Endometrial microvascular endothelial cells (primary cell): ENCODE results near the gene TSPOAP1. TPM values are rescaled to one million over a fixed set of nuclear protein-coding genes. Genes with fewer than 3 reads are reported as not detected.

Source experiments
- in situ Hi-C: cut with HindIII; loops from 2 replicates; pipeline ENCODE4 v1.10.0; 2017; ENCODE audit warnings: low sequenced_read_pairs, low pct_unique_long_range_greater_than_20kb; ENCODE audit errors: inconsistent ontology term
- total RNA-seq: library from RNA; depleted of rRNA; stranded (reverse); fragments of >200 nt; gene quantifications from one replicate; pipeline ENCODE4 v1.2.3, GENCODE V29; 2015; ENCODE audit errors: inconsistent ontology term

The TSPOAP1 gene
- total RNA-seq, 1 donor from 2014 or later, result not detected

DNA sequence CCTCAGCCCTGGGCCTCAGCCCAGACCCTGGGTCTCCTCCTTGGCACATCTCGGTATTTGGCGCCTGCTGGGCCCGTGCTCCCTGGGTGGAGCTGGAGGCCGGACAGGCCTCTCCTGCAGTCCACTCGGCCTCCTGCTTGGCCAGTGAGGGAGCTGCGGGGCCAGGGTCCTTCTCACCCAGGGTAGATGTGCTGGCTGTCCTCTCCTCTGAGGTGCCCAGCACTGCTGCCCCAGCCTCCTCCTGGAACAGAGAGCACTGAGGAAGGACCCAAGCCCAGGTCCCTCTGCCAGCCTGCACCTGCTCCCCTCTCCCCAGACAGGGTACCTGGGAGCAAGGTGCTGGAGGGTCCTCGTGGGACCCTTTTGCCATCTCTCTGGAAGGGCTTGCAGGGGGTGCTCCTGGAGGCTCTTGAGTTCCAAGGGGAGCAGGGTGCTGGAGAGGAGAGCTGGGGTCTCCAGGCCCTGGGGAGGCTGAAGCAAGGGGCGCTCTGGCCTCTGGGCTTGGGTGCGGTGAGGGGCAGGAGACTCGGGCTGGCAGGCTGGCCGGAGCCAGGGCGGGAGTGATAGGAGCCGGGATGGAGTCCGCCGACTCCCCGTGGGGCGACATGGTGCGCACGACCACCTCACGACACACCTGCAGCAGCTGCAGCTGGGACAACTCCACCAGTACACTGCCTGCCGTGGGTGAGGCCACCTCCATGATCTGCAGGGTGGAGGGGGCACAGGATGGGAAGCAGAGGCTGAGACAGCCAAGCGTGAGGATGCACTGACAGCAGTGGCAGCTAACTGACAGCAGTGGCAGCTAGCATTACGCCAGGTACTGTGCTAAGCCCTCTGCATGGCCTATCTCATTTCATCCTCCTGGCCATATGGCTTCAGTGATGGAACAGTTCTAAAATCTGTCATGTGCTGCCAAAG, 17.8 kb downstream of the TSPOAP1 start:
- in situ Hi-C loops, result no loop called here

DNA sequence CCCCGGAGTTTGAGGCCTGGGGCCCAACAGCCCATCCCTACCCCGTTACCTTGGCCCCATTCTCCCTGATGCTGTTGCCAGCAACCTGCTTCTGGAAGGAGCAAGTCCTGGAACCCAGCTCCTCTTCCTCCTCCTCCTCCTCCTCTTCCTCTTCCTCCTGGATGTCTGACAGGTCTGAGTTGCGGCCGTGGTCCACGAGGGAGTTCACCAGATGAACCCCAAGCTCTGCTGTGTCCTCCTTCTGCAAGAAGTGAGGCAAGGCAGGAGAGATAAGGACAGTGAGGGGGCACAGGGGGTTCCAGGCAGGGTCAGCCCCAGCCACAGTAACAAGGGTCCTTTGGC, 18.7 kb downstream of the TSPOAP1 start:
- in situ Hi-C loops, result no loop called here

DNA sequence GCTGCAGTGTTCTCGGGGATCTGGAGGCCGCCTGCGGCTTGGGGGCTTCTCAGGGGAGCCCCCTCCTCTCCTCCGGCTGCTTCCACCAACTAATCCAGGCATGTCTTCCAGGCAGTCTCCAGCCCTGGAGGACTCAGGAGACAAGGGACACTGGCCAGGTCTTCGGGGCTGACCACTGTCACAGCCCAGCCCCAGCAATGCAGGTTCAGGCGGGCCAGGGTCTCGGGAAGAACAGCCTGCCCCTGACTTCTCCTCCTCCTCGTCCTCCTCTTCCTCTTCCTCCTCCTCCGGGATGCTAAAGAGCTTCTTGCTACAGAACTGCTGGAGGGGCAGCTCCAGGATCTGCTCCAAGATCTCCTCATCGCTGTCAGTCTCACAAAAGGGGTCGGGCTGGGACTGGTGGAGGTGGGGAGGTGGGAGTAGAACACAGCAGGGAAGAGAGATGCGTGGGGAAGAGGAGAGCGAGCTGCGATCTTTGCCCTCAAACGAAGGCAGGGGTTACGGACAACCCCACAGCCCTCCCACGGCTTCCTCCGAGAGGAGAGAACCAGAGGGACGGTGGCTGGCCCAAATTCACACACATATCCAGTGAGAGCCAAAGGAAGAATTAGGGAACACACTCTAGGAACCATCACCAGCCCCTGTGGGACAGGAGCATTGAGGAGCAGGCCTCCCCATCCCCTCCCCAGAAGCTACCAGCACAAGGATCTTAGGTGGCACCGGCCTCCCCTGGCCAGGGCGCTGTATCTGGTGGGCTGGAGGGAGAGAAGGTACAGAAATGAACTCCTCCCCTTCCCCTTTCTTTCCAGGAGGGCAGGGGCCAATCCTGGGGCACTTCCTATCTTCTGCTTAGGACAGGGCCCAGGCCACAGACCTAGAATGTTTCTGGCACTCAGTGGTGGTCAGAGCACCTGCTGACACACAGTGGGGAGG, 19.3 kb downstream of the TSPOAP1 start:
- in situ Hi-C loops, result no loop called here

DNA sequence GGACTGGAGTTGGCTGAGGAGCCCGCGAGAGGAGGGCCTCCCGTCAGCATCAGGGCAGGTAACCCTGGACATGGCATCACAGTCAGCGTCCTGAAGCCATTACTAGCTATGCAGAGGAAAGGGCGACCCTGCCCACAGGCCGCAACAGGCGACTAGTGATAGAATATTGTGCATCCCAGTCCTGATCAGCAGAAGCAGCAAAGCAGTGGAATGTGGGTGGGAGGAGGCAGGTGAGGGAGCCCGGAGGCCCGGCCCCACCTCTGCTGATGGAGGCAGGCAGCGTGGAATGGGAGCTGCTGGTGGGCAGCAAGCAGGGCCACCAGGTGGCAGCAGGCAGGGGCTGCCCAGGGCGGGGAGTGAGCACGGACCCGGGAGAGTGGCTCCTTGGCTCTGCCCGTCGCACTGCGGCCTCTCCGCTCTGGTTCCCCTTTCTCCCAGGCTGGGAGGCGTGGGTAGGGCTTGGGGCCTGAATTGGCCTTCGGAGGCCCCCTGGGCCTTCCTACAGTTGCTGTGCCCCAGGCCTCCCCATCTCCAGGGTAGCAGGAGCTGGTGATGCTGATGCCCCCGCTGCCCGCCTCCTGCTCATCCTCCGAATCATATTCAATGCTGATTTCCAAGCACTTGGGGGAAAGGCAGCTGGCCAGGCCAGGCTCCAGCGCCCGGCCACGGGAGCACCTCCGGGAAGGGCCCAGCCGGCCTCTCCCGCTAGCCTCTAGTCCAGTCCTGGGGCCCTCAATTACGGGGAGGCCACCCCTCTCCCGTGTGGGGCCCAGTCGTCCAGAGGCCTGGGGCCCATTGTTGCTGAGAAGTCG, 20.2 kb downstream of the TSPOAP1 start:
- in situ Hi-C loops, result no loop called here

DNA sequence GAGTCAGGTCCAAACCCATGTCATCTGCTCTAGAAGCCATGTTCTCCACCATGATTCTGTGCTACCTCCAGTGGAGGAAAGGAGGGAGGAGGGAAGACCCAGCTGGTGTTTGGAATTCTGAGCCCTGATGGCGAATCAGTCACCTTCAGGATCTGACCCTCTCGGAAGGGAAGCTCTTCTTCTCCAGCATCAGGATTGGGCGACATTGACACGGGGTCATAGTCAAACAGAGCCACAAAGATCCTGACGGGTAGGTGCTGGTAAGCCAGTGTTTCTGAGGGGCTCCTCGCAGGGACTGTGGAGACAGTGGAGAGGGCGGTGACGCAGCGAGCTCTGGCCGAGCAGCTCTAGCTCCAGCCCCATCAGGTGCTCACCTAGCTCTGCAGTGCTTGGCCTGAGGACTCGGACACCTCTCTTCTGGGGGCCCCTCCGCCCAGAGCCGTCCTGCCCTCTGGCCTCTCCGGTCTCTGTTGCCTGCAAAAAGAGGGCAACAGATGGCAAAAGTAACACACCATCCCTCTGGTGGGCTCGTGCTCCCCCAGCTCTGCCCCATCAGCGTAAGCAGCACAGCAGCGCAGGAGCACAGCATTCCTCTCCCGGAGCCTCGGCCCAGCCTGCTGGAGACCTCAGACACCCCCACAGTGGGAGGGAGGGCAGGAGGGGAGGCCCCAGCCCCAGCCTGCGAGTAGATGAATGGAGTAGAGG, 21.0 kb downstream of the TSPOAP1 start:
- in situ Hi-C loops, result no loop called here

DNA sequence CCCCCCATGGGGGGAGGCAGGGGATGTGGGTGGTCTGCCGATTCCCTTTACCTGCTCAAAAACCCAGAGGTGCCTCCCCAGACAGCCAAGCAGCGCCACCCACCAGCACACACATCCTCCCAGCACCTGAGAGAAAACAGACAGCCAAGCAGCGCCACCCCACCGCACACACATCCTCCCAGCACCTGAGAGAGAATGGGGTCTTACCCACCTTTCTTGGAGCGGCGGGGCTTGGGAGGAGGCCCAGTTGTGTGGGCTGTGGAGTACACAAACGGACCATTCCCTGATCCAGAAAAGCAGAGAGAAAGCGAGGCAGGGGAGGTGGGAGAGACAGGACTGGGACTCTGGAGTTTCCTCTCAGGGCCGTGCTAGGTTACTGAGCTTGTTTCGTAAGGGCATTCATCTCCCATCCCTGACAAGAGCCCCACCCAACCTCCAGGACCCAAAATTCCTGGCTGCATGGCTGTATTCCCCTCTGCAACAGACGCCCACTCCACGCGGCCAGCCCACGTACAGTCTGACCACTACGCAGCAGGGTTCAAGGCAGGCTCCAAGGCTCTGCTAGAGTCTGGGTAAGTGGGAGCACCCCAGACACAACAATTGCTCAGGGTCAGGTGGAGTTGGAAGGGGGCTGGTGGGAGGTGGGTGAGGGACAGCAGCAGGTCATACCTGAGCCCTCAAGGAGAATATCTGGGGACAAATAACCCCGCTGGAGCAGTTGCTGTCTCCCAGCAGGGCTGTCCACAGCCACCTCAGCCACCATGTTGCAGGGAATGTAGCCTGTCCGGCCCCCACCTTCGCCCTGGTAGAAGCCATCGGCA, 22.3 kb downstream of the TSPOAP1 start:
- in situ Hi-C loops, result no loop called here

DNA sequence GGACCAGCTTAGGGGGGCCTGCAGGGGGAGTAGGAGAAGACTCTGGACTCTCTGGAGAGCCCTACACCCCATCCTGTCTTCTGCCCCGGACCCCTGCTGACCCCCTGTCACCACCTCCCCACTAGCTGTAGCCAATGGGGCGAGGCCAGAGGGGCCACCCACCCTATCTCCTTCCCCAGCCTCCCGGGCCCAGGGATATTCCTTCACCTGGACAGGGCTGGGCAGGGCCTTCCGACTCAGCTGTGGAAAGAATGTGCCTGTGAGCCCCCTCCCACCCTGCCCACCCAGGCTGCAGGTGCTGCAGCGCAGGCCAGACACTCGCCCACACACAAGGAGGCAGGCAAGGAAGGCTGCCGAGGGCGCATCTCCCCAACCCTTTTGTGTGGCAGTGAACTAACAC, 23.0 kb downstream of the TSPOAP1 start:
- in situ Hi-C loops, result no loop called here

DNA sequence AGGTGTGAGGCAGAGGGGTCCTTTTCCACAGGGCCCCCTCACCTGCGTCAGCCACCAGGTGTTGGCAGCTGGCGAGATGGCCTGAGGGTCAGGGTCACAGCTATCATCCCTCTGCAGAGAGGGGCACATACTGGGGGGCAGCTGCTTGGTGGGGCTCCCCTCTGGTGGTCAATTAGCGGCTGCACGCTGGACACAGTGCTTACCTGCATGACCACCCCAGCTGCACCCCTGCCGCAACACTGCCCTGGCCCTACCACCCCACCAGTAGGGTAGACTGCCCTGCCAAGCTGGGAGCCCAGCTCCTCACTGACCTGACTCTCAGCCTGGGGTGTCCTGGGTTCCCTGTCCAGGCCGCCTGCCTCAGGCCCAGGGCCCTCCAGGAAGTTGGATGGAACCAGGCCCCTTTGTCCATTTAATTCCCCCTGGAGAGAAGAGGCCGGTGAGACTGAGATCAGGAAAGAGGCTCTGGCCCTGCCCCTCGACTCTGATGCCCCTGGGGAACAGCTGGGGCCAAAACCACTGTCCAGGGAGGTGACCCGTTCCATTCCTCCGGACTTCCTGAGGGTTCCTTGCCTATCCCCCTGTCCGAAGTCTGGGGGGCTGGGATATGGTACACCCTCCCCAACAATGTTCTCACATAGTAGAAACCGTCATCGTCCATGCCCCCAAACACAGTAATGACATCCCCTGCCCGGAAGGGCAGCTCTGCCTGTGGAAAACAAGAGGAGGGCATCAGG, 23.7 kb downstream of the TSPOAP1 start:
- in situ Hi-C loops, result no loop called here

DNA sequence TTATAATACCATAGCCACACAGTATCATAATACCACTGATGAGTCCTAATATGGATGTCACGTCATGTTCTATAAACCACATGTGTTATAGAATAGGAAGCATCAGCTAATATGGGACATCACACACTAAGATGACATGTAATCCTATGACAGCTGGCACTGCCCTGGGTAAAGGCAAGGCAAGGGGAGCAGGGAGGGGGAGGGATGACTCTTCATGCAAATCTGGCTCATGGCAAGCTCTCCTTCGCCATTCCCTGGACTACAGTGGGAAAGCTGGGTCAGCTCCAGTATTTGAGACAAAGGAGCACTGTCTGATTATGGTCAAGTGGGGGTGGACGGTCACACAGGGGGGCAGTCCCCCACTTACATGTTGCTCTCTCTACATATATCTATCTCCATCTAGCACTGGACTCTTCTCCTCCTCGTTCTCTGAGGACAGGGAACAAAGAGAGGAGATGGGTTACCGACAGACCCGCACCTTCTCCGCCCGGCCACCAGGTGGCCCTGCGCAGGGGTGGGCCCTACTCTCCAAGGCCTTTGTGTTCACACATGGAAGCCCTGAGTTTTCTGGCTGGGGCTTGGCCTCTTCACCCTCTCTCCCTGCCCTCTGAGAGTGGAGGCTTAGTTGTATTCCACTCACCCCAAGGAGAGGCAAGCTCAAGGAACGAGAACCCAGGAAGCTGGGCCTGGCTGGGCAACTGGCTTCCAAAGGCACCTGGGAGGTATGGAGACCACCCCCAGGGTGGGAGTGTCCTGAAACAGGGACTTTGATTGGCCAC, 24.4 kb downstream of the TSPOAP1 start:
- in situ Hi-C loops, result no loop called here

DNA sequence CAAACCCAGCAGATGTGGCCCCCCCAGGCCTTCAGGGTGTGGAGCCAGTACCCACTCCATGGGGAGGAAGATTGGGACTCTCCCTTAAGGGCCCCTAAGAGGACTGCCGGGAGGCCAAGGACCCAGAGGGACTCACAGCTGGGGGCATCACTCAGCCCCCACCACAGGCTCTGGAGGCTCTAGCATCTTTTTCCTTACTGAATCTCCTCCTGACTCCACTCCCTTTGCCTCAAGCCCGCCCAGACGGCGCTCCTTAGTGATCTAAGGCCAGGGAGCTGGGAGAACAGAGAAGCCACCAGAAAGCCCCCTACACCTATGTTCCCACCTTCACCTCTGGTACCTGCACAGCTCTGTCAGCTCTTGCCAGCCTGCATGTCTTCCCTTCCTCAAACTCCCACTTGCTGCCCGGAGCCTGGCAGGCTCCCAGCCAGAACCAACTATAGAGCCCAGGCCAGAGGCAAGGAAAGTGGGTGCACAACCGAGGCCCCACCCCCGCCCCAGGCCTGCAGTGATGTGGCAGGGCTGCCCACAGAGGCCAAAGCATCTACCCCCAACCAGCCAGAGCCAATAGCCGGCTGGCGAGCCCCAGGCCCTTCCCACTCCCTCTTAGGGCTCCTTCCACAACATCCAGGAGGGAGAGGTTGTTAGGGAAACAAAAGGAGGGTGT, 25.5 kb downstream of the TSPOAP1 start:
- in situ Hi-C loops, result no loop called here

DNA sequence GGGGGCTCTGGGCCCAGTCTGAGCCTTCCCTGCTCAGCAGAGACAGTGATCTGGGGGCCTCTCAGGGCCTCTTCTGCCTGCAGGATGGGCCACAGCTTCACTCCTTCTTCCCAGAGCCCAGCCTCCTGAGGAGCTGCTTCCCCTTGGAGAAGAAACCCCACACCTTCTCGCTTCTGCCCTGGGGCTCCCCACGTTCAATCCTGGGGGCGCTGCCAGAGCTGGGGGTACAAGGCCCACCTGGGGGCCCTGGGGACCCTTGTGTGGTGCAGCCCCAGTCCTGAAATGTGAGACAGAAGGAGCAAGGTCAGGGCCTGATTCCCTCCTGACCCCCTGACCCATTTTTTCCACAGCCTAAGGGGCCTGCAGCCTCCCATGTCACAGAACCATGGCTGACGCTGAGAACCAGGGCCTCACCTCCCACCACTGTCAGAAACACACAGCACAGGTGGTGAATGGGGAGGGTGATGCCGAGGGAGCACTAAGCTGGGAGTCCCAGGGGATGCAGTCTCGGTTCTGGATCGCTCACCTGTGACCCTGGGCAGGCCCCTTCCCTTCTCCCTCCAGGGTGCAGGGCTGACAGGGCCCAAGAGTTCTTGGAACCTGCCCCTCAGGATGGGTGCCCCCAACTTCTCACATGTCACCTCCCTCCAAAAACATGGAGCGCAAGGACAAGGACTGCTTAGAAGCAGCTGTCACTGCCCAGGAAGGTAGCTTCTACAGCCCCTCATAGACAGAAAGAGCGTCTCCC, 26.2 kb downstream of the TSPOAP1 start:
- in situ Hi-C loops, result no loop called here

DNA sequence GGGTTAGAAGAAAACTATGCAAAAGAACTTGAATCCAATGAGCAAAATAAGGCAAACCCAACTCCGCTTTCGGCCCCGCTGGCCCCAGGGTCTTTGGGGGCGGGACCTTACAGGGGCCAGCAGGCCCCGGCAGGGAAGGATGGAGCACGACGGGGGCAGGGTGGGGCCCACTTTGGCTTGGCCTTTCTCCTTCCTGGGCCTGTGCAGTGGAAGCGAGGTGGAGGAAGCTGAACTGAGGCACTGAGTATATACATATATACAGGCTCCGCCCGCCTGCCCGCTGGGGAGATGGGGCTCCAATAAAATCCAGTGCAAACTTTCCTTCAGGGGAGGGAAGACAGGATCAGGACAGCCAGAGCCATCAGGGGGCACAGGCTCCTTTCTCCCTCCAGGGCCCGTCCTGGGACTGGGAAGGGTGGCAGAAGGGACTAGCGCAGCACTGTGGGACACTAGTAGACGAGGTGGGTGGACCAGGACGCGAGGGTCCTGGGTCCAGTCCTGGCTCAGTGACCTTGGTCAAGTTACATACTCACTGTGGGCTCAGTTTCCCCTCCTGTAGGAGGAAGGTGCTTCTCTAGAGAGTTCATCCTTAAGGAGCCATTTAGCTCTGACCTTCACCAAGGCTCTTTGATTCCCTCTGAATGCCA, 27.0 kb downstream of the TSPOAP1 start:
- in situ Hi-C loops, result no loop called here

DNA sequence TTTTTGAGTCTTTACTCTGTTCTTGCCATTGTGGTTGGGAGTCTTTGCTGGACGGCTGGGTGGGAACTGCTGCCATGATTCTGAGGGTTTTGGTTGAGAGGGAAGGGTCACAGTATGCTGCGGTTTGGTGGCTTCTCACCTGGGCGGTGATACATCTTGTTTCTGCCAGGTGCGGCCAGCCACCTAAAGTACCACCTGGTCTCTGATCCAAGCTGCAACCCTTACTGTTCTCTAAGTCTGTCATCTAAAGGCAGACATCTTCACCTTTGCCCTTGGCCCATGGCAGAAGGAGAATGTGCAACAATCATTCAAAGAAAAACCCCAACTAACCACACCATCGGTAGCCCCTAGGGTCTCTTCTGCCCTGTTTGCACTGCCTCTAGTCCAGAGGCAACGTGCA, 28.3 kb downstream of the TSPOAP1 start:
- in situ Hi-C loops, result no loop called here

DNA sequence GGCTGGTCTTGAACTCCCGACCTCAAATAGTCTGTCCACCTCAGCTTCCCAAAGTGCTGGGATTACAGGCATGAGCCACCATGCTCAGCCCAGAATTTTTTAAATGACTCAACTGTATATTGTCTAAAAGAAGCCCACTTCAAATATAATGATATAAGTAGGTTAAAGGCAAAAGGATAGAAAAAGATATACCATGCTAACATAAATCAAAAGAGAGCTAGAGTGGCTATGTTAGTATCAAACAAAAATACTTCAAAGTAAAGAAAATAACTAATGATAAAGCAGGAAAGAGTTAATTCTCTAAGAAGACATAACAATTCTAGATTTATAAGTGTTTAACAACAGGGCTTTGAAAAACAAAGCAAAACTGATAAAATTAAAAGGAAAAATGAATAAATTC, 34.6 kb downstream of the TSPOAP1 start:
- in situ Hi-C loops, result no loop called here

DNA sequence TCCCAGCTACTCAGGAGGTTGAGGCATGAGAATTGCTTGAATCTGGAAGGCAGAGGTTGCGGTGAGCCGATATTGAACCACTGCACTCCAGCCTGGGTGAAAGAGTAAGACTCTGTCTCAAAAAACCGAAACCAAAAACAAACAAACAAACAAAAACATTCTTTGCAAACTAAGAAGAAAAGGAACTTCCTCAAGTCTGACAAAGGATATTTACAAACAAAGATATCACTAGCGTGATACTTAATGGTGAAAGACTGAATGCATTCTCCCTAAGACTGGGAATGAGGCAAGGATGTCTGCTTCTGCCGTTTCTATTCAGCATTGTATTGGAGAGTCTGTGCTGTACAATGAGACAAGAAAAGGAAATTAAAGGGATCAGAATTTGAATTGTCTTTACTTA, 37.3 kb downstream of the TSPOAP1 start:
- in situ Hi-C loops, result no loop called here
